CD4-positive, alpha-beta T cell treated with Interleukin-17A for 1 hour (primary cell): ENCODE results near the gene CACNB3.
"Not testable (repeated sequence)": the region's sequence is repeated elsewhere in the genome, so short reads cannot be mapped to it uniquely, and the experiment has no call there.

Experiments used
- DNase-seq: peaks from one replicate; pipeline ENCODE4 v3.0.0-alpha.2; 2020

CACNB3 gene

DNA sequence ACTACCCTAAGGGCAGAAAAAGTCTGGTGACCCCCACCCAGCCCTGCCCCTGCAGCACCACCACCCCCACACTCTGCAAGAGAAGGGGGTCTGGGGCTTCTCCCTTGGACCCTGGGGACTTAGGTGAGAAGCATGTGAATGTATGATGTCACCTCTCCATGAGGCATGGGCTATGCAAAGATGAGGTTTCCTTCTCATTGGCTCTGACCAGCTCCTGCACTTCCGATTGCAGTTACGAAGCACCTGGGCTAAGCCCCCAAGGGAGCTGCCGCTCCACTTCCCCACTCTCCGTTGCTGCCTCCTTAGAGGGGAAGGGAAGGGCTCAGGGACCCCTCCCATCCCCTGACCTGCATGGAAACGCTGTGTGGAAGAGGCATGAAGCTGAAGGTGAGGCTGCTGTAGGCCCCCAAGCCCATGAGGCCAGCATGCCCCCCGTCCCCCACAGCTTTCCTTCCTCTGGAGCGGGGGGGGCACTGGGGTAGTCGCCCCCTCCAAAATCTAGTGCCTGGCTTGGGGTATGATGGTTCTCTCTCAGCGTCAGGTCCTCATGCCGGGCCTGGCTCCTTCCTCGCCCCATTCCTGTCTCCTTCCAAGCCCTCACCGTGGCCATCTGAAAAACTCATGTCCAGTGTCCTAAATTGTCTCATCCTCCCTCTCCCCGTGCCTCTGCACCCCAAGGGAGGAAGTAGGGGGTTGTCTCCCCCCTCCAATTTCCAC, 39.1 kb downstream of the CACNB3 start:
- DNase-seq: no peak

DNA sequence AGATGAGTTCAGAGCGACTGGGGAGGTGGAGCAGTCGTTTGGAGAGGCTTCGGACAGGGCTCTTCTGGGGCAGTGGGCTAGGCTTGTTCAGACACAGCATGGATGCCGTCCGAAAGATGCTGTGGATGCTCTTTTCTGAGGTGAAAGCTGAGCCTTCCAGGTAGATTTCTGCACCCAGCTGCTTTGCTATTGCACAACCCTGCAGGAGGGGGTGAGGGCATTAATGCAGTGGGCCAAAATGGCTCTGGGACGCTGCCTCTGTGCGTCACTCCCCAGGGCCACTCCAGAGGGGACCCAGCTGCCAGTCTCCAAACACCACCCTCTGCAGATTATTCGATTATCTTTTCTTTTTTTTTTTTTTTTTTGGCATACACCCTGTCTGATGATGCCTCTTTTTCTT, 39.7 kb downstream of the CACNB3 start:
- no peak for DNase-seq

DNA sequence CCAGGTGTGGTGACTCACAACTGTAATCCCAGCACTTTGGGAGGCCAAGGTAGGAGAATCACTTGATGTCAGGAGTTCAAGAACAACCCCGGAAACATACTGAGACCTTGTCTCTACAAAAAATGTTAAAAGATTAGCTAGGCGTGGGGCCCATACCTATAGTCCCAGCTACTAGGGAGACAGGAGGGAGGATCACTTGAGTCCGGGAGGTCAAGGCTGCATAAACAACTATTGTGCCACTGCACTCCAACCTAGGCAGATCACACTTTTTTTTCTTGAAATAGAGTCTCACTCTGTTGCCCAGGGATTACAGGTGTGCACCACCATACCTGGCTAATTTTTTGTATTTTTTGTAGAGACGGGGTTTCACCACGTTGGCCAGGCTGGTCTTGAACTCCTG, 41.3 kb downstream of the CACNB3 start:
- no peak for DNase-seq

DNA sequence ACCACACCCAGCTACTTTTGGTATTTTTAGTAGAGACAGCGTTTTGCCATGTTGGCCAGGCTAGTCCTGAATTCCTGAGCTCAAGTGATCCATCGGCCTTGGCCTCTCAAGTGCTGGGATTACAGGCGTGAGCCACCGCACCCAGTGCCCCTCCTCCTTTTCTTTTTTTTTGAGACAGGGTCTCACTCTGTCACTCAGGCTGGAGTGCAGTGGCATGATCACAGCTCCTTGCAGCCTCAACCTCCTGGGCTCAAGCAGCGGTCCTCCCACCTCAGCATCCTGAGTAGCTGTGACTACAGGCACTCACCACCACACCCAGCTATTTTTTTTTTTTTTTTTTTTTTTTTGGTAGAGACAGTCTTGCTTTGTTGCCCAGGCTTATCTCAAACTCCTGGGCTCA, 41.9 kb downstream of the CACNB3 start:
- not testable (repeated sequence) for DNase-seq

DNA sequence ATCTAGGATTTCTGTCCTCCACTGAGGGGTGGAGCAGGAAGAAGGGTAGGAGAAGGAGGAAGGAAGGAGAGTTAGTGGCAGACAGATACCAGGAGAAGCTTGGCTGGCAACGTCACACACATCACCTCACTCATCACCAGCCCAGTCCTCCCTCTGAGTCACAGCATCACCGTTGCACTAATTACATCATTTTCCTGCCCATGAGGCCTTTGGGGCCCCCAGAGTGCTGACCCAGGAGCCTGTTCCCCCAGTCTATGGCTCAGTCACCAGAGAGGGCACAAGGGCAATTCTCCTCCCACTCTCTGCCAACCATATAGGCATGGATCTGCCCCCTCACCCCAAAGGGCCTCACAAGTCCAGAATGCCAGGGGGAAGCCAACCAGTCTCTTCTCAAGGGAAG, 42.8 kb downstream of the CACNB3 start:
- no peak for DNase-seq

DNA sequence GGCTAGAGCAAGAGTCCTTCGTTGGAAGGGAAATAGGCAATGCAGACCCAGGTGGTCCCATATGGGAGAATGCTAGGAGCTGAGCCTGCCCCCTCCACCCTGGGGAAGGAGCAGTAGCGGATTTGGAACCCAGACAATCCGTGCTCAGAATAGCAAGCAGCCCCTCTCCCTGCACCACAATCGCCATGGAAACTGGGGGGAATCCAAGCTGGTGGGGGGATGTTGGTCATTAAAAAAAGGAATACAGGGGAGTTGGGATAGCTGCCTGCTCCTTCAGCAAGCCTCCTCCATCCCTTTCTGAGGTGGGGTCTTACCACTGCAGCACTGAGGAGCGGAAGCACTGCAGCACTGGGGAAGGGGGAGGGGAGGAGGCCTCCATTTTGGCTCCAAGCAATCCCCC, 44.5 kb downstream of the CACNB3 start:
- DNase-seq: no peak

DNA sequence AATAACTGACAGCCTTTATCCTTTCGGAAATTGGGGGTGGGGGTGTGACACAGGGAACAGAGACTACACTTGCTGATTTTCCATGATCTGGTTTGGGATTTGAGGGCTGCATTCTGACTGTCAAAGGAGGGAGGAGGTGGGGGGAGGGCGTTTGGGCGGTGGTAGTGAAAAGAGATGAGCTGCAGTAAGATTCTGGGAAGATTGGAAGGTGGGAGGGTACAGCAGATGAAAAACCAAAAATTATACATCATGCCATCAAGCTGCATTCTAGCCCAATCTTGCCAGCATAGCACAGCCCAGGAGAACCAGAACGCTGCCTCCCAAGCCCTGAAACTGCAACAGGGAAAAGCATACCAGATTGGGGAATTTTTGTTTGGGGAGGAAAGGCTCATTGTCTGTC, 45.0 kb downstream of the CACNB3 start:
- no peak for DNase-seq

DNA sequence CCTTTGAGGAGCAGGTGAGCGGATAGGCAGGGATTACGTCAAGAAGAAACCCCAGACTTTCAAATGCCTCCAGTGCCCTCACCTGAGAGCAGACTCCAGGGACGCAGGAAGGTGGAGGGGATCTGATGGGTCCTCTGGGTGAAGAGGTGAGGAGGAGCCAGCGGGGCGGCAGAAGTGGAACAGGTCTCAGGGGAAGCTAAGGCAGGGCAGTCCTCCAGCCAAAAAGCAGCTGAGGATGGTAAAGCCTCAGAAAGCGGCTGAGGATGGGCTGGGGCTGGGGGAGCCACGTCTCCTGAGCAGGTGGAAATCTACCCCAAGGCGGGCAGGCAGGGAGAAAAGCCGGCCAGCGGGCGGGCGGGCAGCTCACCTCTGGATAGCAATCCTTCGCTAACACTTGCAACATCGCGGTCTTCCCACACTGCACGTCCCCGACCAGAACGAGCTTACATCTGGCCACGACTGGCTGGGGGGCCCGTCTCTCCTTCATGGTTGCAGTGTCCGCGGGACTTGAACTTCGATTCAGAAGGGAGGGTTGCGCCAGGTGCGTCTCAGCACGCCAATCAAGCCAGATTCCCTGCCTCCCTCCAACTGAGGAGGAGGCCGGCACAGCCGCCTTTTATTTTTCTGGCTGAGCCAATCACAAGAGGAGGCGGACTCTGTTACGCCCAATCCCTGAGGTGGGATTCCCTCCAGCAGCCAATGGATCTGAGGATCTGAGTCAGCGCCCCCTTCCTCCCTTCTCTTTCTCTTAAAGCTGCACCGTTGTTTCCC, 47.2 kb downstream of the CACNB3 start, which contains the start of gene RND1:
Gene RND1 (minus strand): TSS at position 590 of the 771 bp plus-strand sequence. CDS start 103 bp downstream, at position 487.
- peak; percentile 92 for DNase-seq

DNA sequence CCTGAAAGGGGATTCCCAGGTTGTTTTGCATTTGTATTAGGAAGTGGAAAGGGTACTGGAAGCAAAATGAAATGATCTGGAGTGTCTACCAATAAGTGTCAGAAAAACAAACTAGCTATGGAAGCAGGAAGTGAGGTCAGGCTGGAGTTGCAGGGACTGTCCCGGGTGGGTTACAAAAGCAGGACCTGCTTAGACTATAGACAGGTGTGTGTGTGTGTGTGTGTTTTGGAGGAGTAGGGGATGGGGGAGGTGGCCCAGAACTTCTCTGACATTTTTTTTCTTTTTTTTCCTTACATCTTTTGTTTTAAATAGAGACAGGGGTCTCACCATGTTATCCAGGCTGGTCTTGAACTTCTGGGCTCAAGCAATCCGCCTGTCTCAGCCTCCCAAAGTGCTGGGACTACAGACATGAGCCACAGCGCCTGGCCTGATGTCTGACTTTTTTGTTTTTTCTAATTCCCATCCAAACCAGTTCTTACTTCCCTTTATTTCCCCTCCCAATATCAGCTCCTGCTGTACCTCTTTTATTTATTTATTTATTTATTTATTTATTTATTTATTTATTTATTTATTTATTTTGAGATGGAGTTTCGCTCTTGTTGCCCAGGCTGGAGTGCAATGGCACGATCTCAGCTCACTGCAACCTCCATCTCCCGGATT, 47.9 kb downstream of the CACNB3 start:
- DNase-seq: no peak

DNA sequence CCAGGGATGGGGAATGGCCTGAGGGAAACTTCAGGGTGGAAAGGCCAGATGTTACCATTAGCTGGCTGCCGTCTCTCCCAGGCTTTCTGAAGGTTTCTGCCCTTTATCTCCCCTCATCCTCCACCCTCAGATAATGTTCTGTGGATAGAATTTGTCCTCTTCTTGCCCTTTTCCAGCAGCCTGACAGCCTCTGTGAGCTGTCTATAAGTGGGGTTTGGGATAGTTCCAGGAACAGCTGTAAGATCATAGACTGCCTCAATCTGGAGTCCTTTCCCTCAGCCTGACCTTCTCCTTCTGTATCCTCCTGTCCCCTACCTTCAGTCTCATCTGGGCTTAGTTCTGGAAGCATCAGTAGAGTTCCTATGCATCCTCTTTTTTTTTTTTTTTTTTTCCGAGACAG, 50.2 kb downstream of the CACNB3 start:
- no peak for DNase-seq

DNA sequence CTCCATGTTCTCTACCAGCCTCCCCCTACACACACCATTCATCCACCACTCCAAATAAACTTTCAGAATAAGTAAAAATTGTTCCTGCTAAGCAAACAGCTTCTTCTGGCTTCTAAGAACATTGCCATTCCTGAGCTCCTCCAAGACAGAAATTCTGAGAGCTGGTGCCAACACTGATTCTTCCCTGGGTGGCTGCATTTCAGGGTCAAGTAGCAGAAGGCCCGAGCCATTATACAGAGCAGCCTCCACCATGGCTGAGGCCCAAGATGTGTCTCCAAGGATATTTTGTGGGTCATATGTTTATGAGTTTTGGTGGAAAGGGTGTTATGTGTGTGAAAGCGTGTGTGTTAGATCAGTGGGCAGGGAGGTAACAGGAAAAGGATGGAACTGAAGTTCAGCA, 50.9 kb downstream of the CACNB3 start:
- no peak for DNase-seq

DNA sequence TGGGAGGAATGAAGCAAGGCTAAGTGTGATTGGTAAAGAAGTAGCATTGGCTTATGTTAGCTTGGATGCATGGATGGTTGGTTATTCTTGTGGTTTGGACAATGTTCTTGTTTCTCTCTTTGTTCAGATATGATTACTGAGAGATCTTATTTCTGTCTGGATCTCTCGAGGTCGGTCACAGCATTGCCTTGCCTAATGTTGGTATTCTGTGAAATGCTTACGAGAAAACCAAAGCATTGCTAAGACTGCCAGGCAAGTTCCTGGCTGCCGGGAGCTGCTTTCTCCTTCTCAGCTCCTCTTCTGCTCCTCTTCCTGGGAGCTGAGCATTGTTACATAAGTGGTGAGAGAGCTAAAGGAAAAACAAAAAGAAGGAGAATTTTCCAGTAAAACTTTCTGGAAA, 54.8 kb downstream of the CACNB3 start:
- DNase-seq: no peak

DNA sequence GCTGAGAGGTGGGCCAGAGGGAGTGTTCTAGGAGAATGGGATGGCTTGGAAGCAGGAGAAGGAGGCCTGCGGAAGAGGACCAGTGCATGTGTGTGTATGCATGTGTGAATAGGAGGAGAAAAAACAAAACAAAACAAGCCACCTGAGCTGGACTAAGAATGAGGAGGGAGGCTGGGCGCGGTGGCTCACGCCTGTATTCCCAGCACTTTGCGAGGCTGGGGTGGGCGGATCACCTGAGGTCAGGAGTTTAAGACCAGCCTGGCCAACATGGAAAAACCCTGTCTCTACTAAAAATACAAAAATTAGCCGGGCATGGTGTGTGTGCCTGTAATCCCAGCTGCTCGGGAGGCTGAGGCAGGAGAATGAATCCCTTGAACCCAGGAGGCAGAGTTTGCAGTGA, 55.2 kb downstream of the CACNB3 start:
- DNase-seq: not testable (repeated sequence)

DNA sequence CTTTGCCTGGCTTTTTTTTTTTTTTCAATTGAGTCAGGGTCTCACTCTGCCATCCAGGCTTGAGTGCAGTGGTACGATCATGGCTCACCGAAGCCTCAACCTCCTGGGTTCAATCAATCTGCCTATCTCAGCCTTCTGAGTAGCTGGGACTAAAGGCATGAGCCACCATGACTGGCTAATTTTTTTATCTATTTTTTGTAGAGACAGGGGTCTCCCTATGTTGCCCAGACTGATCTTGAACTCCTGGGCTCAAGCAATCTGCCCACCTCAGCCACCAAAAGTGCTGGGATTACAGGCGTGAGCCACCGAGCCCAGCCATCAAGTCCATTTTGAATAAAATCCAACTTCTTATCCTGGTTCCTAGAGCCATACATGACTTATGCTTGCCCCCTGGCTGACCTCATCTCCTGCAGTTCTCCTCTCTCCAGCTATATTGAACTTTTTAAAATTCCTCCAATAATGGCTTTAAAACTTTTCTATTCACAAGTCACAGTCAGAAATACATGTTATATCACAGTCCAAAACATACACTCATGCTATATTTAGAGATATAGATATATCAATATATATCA, 57.7 kb downstream of the CACNB3 start:
- no peak for DNase-seq
